Astrocyte of the cerebellum (primary cell): ENCODE results near the gene PHTF1.

ENCODE experiments used
- DNase-seq: peaks from one replicate; pipeline ENCODE4 v3.0.0-alpha.2; 2011; ENCODE audit warnings: low read depth
- H3K4me3 ChIP-seq: 2 replicates; pipeline ENCODE4 v1.5.1; 2011; ENCODE audit warnings: mild to moderate bottlenecking, low read depth, low read length, moderate library complexity
- CTCF ChIP-seq: IDR thresholded peaks from 2 replicates; pipeline ENCODE4 v1.5.1; 2012; ENCODE audit warnings: low read length, low read depth, moderate library complexity, mild to moderate bottlenecking; ENCODE audit errors: missing control alignments
- in situ Hi-C: cut with HindIII; loops from 2 replicates; pipeline ENCODE4 v1.10.0; 2017; ENCODE audit warnings: low sequenced_read_pairs

PHTF1 gene

DNA sequence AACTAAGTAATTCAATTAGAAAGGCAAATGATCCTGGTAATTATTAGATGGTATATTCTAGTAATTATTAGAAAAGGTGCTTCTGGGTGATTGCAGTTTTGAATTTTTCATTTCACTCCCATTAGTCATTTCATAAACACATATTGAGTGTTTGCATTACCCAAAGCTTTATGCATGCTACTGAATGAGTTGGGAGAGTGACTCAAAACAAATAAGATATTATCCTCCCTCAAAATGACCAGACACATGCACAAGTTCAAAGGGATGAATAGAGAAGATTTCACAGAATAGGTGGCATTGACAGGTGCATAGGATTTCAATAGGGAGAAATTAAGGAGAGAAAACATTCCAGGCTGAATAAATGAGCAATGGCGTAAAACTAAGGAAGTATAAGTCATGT, 84.7 kb downstream of the PHTF1 start:
- in situ Hi-C loops, result no loop called here
- no peak overlapping the region for H3K4me3 ChIP-seq
- no peak for DNase-seq
- no peak for TF ChIP-seq CTCF

DNA sequence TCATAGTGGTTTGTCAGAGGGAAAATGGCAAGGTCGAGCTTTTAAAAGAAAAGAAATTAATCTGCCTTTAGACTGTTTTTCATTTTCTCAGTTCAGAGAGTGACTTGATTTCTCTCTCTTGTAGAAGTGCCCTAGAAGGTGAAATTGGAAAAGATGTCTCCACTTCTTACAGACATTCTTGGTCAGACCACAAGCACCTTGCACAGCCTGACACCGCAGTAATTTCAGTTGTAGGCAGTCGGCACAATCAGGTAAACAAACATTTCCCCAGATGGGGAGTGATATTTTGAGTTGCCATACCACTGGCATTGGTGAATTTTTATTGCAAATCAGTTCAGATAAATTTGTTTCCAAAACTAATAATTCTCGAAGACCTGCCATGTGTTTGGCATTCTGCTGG, 86.8 kb downstream of the PHTF1 start:
- in situ Hi-C loops, result no loop called here
- TF ChIP-seq CTCF, result no peak
- no peak for DNase-seq
- H3K4me3 ChIP-seq, result no peak overlapping the region

- no peak for TF ChIP-seq CTCF
These were observed 88.6 kb downstream of the PHTF1 start for GRCh38 chr1:113670650-113671049.

DNA sequence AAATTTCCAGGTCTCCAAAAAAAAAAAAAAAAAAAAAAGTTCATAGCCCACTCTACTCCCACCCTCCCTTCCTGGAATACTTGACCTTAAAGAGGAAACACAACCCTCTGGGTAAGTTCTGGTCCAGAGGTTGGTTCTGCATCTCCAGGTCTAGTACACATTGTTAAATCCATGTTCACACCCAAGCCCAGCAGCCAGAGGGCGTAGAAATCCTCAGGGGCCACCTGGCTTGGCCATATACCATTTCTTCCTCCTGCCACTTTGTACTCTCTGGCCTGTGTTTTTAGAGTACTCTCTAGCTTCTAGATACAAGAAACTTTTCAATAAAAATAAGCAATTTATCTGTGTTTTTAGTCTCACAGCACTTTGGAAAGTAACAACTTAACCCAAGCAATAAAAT, 89.3 kb downstream of the PHTF1 start:
- TF ChIP-seq CTCF, result no peak
- no peak for DNase-seq

More at GRCh38 chr1:113670650-113671049, 88.6 kb downstream of the PHTF1 start:
- DNase-seq, result no peak
- no peak overlapping the region for H3K4me3 ChIP-seq
- in situ Hi-C loops, result no loop called here

DNA sequence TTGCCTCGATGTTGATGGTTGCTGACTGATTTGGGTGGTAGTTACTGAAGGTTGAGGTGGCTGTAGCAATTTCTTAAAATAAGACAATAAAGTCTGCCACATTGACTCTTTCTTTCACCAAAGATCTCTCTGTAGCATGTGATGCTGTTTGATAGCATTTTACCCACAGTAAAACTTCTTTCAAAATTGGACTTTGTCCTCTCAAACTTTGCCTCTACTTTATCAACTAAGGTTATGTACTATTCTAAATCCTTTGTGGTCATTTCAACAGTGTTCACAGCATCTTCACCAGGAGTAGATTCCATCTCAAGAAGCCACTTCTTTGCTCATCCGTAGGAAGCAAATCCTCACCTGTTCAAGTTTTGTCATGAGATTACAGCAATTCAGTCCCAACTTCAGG, 93.2 kb downstream of the PHTF1 start:
- DNase-seq, result no peak
- in situ Hi-C loops, result no loop called here
- TF ChIP-seq CTCF, result no peak
- no peak overlapping the region for H3K4me3 ChIP-seq

More for the DNA sequence above, 89.3 kb downstream of the PHTF1 start:
- no peak overlapping the region for H3K4me3 ChIP-seq
- in situ Hi-C loops, result no loop called here

GRCh38 chr1:113665071-113665470, 94.2 kb downstream of the PHTF1 start:
- TF ChIP-seq CTCF, result no peak
- H3K4me3 ChIP-seq, result no peak overlapping the region
- DNase-seq, result no peak
- in situ Hi-C loops, result no loop called here
